Stimulated activated effector memory CD8-positive, alpha-beta T cell treated with anti-CD3 and anti-CD28 coated beads, Interleukin-12 subunit alpha, Interleukin-12 subunit beta, amount 100 ng/mL, for 72 hours (primary cell): Measurements from ENCODE around the gene CYP39A1.

Experiments
- ATAC-seq: fragments of 150-1000 bp; cut with Tn5 transposase; 2 replicates; pipeline ENCODE4 v1.10.0; 2021
- DNase-seq, 2 donors: peaks; one replicate each; pipeline ENCODE4 v3.0.0; 2021 to 2022; ENCODE audit warnings: low spot score in 2 of 2
- H3K27ac Mint-ChIP-seq: one replicate; pipeline ENCODE4 v1.8.0; 2022; ENCODE audit warnings: mild to moderate bottlenecking, mixed read lengths
- H3K36me3 Mint-ChIP-seq: one replicate; pipeline ENCODE4 v1.8.0; 2022; ENCODE audit warnings: mild to moderate bottlenecking, mixed read lengths
- H3K4me1 Mint-ChIP-seq: one replicate; pipeline ENCODE4 v1.8.0; 2022; ENCODE audit warnings: mixed read lengths
- H3K4me3 Mint-ChIP-seq: one replicate; pipeline ENCODE4 v1.8.0; 2022; ENCODE audit warnings: mild to moderate bottlenecking, mixed read lengths
- H3K9me3 Mint-ChIP-seq: one replicate; pipeline ENCODE4 v1.8.0; 2022; ENCODE audit warnings: mixed read lengths

CYP39A1 gene

DNA sequence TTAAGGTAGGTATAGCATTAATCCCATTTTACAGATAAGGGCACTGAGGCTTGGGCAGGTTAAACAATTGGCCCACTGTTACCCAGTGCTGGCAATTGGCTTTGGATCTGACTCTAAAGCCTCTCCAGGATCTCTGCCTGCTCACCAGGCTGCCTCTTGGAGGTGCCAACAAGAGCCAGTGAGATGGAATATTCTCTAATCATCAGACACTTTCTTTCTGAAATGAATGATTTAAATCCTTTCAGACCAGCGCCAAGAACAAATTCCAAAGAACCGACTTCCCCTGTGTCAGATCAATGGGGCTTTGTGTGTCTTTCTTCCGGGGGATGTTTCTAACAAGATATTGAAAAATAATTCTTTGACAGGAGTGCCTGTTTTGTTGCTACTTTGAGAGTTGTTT, 23.6 kb downstream of the CYP39A1 start:
- Mint-ChIP-seq H3K27ac (no peak overlapping the region), H3K9me3 (no peaks in the 10 kb centered on the region)
- no peak for ATAC-seq

DNA sequence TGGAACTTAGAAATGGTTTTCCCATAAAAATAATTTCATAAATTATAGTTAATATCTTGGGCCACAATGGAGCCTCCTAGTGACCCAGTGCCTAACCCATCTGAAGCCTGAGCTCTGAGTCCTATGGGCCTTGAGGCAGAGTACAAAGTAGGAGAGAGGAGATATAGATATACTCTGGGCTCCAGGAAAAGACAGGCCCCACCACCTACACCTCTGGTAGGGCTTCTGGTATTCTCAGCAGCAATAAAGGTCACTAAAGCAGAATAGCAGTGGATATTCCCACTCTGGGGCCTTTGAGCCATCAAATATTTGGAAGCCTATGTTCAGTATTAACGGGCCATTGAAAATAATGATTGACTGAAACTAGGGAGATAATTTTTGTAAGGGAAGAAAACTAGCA, 24.1 kb downstream of the CYP39A1 start:
- Mint-ChIP-seq H3K9me3 (no peaks in the 10 kb centered on the region), H3K4me1 (no peaks in the 10 kb centered on the region), H3K27ac (no peak overlapping the region), H3K4me3 (no peak overlapping the region), H3K36me3 (no peaks in the 10 kb centered on the region)
- DNase-seq (no peak), ATAC-seq (no peak)

More for the DNA sequence above, 23.6 kb downstream of the CYP39A1 start:
- Mint-ChIP-seq H3K4me3 (no peak overlapping the region), H3K4me1 (no peaks in the 10 kb centered on the region), H3K36me3 (no peaks in the 10 kb centered on the region)
- DNase-seq: no peak

DNA sequence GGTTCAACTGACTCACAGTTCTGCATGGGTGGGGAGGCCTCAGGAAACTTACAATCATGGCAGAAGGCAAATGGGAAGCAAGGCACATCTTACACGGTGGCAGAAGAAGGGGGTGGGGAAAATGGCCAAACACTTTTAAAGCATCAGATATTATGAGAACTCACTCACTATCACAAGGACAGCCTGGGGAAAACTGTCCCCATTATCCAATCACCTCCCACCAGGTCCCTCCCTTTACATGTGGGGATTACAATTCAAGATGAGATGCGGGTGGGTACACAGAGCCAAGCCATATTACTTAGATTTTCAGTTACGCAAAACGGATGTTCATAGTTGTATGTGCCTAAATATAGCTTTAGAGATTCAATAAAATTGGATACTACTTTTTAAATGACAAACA, 25.6 kb downstream of the CYP39A1 start:
- no peak overlapping the region for H3K27ac Mint-ChIP-seq
- H3K4me1 Mint-ChIP-seq: no peaks in the 10 kb centered on the region
- ATAC-seq: no peak
- no peaks in the 10 kb centered on the region for H3K36me3 Mint-ChIP-seq
- H3K4me3 Mint-ChIP-seq: no peak overlapping the region
- no peak for DNase-seq
- no peaks in the 10 kb centered on the region for H3K9me3 Mint-ChIP-seq

DNA sequence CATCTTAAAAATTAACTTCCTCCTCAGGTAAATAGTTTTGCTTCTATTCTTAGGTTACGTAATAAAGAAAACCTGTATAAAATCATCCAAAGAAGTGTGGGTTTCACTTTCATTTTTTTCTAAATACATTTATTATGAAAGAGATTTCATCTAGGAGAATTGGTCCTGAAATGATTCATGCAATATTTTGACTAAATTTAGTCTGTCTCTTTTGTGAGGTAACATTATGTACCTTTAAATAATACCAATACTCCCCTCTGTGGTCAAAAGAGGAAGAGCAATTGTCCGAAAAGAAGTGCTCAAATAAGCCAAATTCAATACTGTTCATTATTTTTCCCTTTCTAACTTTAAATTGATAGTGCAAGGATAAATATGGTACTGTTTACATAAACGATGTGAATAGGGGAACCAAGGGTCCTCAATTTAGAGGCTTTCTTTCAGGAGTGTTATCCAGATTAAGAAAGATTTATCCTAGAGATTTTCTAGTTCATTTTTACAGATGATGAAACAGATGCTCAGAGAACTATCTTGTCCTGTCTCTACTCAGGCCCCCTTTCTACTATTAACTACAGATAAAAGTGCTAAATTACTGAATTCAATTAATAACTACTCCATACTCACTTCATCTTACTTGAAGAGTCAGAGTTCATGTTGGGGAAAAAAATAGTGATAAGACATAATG, 26.2 kb downstream of the CYP39A1 start:
- Mint-ChIP-seq H3K4me3 (no peak overlapping the region), H3K27ac (peak overlapping the region; percentile 2), H3K36me3 (no peaks in the 10 kb centered on the region), H3K4me1 (no peaks in the 10 kb centered on the region), H3K9me3 (no peaks in the 10 kb centered on the region)
- DNase-seq: no peak
- peak; percentile 47 for ATAC-seq

DNA sequence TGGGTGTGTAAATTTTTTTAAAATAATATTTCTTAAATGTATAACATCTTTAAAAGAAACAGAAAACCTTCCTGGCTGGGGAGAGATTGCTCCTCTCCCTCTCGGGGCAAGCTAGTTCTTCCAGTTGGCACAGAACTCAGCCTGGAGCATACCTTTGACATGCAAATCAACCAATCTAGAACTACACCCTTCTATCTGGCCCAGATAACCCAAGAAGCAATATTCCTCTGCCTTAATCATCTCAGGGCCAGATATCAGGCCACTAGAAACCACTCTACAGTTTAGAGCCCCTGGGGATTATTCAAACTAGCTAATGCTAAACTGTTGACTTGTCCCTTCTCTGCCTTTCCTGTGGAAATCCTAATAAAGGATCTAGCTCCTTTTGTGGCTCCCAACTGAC, 33.9 kb downstream of the CYP39A1 start:
- H3K4me1 Mint-ChIP-seq: no peaks in the 10 kb centered on the region
- no peaks in the 10 kb centered on the region for H3K9me3 Mint-ChIP-seq
- H3K36me3 Mint-ChIP-seq: no peaks in the 10 kb centered on the region
- no peak for DNase-seq
- ATAC-seq: no peak
- no peak overlapping the region for H3K4me3 Mint-ChIP-seq
- no peak overlapping the region for H3K27ac Mint-ChIP-seq

DNA sequence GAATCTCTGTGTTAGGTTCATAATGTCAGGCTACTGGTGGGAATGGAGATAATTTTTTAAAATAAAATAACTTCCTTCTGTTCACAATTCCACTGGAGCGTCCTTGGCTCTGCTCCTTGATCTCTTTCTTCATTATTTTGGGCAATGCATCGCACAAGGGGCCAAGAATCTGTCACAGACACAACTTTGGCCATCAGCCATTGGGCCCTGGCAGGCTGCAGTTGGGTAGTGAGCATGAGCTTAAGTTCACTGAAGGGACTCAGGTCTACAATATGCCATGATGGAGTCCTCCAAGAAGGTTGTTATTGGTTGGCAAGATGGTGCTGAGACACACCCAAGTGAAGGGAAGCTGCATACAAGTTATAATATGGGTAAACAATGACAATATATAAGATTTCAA, 40.0 kb downstream of the CYP39A1 start:
- Mint-ChIP-seq H3K4me1 (no peaks in the 10 kb centered on the region), H3K4me3 (no peak overlapping the region), H3K27ac (no peak overlapping the region), H3K9me3 (no peaks in the 10 kb centered on the region), H3K36me3 (no peaks in the 10 kb centered on the region)
- DNase-seq: no peak
- no peak for ATAC-seq

DNA sequence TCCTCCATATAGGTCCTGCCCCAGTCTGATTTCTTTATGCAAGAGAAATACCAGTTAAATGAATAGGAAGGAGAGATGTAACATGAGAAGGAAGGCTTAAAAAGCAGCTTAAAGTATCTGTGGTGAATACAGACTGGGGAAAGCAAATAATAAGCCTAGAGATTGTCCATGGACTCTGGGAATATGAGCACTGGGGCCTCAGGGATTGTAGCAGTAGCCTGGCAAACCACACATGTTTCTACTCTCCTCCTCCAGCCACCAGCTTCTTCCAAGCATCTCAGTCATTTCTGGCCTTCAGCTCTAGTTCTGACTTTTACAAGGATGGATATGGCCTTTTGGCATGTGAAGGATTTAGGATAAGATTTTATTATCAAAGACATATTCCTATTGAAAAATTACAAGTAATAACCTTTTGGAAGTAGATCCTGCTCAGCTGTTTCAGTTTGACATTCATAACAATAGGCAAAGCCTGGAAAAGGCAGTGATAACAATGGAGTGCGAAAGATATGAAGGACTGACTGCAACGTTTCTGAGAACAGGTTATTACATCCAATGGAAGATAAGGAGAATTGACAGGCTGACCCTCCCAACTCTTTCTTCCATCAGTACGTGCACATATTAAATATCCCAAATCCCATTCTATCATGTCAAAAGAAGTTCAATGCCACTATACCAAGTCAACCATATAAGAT, 41.6 kb downstream of the CYP39A1 start:
- no peaks in the 10 kb centered on the region for H3K9me3 Mint-ChIP-seq
- no peak for DNase-seq
- no peak overlapping the region for H3K27ac Mint-ChIP-seq
- no peak for ATAC-seq
- H3K4me1 Mint-ChIP-seq: no peaks in the 10 kb centered on the region
- no peak overlapping the region for H3K4me3 Mint-ChIP-seq
- H3K36me3 Mint-ChIP-seq: no peaks in the 10 kb centered on the region

DNA sequence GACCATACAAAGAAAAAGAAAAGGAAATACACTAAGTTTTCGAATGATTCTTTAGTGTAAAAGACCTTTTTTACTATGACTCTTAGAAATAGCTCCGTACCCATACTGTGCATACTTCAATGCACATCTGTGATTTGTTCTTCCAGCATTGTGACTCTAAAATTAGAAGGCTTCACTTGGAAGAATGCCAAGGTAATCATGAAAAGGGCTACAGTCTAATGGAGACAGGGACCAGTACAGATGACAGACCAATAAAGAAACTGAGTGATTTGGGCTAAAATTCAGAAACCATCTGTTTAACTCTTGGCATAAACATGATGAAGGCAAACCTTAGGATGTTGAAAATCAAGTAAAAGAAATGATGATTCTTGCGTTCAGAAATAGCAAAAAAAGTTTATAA, 46.3 kb downstream of the CYP39A1 start:
- Mint-ChIP-seq H3K27ac (no peak overlapping the region), H3K9me3 (no peaks in the 10 kb centered on the region), H3K4me1 (no peaks in the 10 kb centered on the region), H3K36me3 (no peaks in the 10 kb centered on the region), H3K4me3 (no peak overlapping the region)
- DNase-seq: no peak
- ATAC-seq: no peak

DNA sequence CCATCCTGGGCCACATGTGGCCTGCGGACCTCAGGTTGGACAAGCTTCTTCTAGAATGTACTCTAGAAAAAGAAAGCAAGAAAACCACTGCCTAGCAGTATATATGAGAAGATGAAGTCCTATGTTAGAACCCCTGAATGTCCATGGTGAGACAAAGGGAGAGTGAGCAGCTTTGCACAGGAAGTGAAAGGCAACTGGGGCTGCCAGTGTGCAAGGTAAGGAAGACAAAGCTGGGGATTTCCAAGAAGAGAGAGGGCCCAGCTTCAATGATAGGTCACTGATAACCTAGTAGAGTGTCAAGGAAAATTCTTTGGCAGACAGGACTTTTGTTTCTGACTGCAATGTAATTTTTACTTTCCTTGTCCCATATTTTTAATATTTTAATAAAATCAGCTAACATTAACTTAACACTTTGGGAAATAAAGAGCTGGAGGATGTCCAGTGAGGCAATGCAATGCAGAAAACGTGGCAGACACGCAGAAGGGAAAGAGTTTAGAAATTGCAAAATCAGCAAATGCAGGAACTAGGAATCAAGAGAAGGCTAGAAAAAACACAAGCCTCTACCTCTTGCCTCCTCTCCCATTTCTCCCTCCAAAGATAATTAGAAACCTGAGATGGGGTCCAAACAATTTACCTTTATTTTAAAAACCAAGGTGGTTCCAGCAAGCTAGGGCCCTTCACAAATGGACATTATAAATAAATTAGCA, 47.4 kb downstream of the CYP39A1 start:
- Mint-ChIP-seq H3K9me3 (no peaks in the 10 kb centered on the region), H3K4me3 (no peak overlapping the region), H3K27ac (no peak overlapping the region), H3K4me1 (no peaks in the 10 kb centered on the region), H3K36me3 (no peaks in the 10 kb centered on the region)
- ATAC-seq (no peak), DNase-seq (no peak)

DNA sequence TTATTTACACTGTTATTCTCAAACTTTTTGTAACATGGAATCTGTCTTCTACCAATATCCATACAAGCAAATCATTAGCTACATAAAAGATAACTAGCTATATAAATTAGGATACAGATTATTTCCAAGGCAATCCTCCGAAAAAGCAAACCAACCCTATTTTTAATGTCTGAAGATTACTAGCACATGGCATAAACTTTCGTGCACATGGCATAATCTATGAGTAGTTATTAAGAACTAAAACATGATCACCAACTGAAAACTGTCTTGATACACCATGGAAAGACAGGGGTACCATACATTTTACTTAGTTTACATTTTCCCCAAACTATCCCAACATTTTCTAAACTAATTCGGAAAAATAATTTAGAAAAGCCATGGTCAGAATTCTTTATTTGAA, 54.4 kb downstream of the CYP39A1 start:
- H3K27ac Mint-ChIP-seq: no peak overlapping the region
- no peak for DNase-seq
- no peaks in the 10 kb centered on the region for H3K4me1 Mint-ChIP-seq
- ATAC-seq: no peak
- peaks cover 4% of the 10 kb centered on the region for H3K9me3 Mint-ChIP-seq
- H3K4me3 Mint-ChIP-seq: no peak overlapping the region
- H3K36me3 Mint-ChIP-seq: no peaks in the 10 kb centered on the region

DNA sequence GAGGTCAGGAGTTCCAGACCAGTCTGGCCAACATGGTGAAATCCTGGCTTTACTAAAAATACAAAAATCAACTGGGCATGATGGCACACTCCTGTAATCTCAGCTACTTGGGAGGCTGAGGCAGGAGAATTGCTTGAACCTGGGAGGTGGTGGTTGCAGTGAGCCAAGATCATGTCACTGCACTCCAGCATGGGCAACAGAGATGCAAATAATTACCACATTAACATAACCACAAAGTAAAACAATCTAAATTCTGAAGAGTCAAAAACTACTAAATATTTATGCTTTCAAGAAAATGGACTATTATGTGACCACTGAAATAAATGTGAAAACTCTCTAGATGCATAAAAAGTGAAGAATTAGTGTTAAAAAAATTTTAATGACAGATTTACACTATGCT, 59.9 kb downstream of the CYP39A1 start:
- DNase-seq: no peak
- no peak overlapping the region for H3K4me3 Mint-ChIP-seq
- H3K9me3 Mint-ChIP-seq: peaks cover 4% of the 10 kb centered on the region
- no peaks in the 10 kb centered on the region for H3K4me1 Mint-ChIP-seq
- H3K36me3 Mint-ChIP-seq: no peaks in the 10 kb centered on the region
- no peak overlapping the region for H3K27ac Mint-ChIP-seq
- no peak for ATAC-seq

DNA sequence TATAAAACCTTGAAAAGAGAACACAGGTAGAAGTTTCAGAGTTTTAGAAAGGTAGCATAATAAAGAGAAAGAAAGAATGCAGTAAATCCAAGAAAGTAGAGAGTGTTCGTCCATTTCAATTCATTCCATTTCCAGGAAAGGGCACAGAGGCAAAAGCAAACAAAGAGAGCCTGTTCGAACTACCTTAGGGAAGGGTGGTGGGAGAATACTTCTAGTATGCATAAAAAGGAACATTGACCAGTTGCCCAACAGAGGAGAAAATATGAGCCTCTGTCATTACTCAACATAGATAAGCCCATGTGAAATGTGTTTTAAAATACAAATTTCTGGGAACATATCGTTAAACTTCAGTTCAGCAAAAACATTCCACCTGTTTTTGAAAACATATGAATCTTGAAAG, 60.6 kb downstream of the CYP39A1 start:
- H3K27ac Mint-ChIP-seq: no peak overlapping the region
- peaks cover 4% of the 10 kb centered on the region for H3K9me3 Mint-ChIP-seq
- no peak for DNase-seq
- H3K4me3 Mint-ChIP-seq: no peak overlapping the region
- ATAC-seq: no peak
- no peaks in the 10 kb centered on the region for H3K36me3 Mint-ChIP-seq
- H3K4me1 Mint-ChIP-seq: no peaks in the 10 kb centered on the region

DNA sequence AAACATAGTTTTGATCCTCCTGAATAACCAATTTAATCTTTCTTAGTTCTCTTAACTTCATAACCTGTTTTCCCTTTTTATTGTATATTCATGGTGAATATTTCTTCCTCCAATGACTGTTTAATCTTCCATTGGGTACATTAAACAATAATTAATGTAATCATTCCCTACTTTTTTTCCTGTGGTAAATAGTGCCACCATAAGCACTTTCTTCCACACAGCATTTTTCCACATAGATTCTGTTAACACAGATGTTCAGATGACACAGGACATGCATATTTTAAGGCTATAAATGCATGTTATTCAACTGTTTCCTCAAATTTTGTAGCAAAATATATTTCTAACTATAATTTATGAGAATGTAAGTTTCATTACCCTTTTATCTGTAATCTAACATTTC, 61.9 kb downstream of the CYP39A1 start:
- H3K9me3 Mint-ChIP-seq: peaks cover 4% of the 10 kb centered on the region
- ATAC-seq: no peak

DNA sequence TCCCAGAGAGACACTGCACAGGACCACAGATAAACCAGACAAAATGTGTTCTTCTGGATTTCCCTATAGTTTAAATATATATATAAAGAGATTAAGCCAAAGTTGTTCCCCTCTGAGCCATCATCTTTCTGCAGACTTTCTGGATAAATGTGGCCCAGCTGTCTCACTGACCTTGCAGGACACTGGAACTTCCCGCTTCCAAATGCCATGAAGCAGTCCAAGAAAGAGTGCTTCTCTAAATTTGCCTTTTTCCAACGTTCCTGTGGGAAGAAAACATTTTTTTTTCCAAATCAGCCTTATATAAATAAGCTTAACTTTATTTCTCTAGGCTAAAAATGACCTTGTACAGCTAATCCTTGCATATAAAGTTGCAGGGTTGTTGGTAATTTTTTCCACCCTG, 65.7 kb downstream of the CYP39A1 start:
- no peaks in the 10 kb centered on the region for H3K4me1 Mint-ChIP-seq
- DNase-seq: no peak
- H3K36me3 Mint-ChIP-seq: no peaks in the 10 kb centered on the region
- no peaks in the 10 kb centered on the region for H3K9me3 Mint-ChIP-seq
- H3K4me3 Mint-ChIP-seq: no peak overlapping the region
- no peak for ATAC-seq
- no peak overlapping the region for H3K27ac Mint-ChIP-seq

More for the DNA sequence above, 61.9 kb downstream of the CYP39A1 start:
- Mint-ChIP-seq H3K4me1 (no peaks in the 10 kb centered on the region), H3K36me3 (no peaks in the 10 kb centered on the region), H3K4me3 (no peak overlapping the region), H3K27ac (no peak overlapping the region)
- no peak for DNase-seq

DNA sequence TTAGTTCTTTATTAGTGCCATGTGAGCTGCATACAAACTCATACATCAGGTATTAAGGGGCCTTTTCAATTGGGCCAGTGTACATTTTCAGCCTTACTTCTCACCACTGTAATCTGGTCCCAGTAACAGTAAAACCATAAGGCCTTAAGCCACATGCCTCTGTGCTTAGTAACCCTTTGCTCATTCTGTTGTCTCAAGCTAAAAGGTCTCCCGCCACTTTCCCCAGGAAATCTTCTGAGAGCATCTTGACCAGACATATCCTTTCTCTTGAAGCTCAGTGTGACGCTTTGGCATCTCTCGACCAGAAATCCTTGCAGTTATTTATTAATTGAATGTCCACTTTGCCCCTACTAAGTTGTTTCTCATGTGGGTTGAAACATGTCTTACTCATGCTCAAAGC, 68.0 kb downstream of the CYP39A1 start:
- H3K9me3 Mint-ChIP-seq: no peaks in the 10 kb centered on the region
- no peaks in the 10 kb centered on the region for H3K4me1 Mint-ChIP-seq
- DNase-seq (no peak), ATAC-seq (no peak)
- no peak overlapping the region for H3K4me3 Mint-ChIP-seq
- H3K36me3 Mint-ChIP-seq: no peaks in the 10 kb centered on the region
- no peak overlapping the region for H3K27ac Mint-ChIP-seq

DNA sequence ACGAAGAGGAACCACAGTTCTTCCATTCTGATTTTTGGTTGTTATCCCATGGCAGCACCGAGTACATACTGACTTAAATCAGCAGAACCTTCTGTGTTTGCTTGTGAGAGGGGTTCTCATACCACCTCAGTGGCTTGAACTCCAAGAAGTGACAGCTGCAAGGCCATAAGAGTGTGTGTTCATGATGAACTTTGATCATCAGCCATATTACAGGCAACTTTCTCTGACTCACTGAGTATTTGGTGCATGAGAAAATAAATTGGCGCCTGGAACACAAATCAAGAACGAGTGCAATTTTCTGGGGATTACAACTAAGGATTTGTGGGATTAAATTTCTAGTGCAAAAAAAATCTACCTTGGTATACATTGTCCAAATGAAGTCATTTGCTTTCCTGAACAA, 68.9 kb downstream of the CYP39A1 start:
- ATAC-seq: no peak
- Mint-ChIP-seq H3K27ac (no peak overlapping the region), H3K9me3 (no peaks in the 10 kb centered on the region), H3K4me3 (no peak overlapping the region), H3K36me3 (no peaks in the 10 kb centered on the region), H3K4me1 (no peaks in the 10 kb centered on the region)
- DNase-seq: no peak
